ENCODE measurements around the gene WNK2.
"Not testable (repeated sequence)": the region's sequence is repeated elsewhere in the genome, so short reads cannot be mapped to it uniquely, and the experiment has no call there.

The WNK2 gene

DNA sequence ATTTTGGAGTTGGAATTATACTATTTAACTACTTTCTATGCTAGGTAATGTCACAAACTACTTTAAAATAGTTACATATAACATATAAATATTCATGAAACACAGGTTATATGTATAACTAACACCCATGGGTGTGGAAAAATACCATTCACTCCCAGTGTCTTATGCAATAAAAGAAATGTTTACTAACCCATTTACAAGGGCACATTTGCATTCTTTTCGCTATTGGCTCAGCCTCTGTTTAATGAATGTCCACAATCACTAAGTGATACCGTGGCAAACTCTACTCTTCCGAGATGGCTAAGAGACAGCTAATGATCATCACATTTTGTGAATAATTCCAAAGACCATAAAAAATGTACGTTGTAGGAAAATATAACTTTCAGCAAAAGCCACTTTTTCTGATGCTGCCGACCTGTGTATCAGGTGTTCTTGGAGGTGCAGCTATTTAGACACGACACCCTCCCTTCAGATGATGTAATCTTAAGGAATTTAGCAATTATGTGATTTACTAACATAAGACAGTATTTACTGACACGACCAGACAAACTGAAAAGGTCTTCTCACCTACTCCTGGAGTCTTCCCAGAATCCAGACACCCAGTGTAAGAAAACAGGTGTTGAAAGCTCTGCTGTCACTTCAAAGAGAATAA lies 145.8 kb downstream of the WNK2 start:
- DNase-seq (ENCODE audit: low read depth in 2 of 2), result no peak

DNA sequence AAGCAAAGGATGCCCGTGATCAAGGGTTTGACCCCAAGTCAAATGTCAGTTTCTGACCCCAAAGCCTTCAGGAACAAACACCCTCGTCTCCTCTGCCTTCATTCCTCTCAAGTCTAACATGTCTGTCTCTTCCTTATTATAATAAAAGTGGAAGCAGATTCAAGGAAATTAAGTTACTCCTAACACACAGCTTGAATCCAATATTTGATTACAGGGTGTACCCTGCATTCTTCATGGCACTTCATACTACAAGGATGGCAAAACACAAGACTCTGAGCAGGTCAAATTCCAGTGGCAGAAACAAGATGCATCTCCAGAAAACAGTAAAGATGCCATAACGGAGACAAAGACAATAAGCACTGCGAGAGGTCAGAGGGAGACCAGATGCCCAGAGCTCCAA lies 148.4 kb downstream of the WNK2 start:
- DNase-seq (ENCODE audit: low read depth in 2 of 2), result no peak

GRCh38 chr9:93336720-93337119 lies 152.8 kb downstream of the WNK2 start:
- no peak for DNase-seq (ENCODE audit: low read depth in 2 of 2)

- not testable (repeated sequence) for DNase-seq (ENCODE audit: low read depth in 2 of 2)
These were observed 154.3 kb downstream of the WNK2 start for GRCh38 chr9:93338196-93338595.

DNA sequence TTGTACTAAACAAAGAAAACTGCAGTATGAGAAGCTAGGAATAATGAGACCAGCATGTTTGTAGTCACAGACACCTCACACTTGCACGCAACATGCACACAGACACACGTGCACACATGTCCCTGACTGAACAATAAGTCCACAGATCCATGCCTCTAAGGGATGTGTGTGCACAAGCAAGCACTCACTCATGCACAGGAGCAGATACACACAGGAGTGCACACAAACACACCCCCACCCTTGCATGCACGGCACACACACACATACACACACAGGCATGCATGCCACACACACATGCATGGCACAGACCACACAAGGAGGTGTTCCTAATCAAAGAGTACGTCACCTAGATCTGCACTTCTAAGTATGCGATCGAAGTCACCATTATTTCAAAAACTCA lies 156.2 kb downstream of the WNK2 start:
- DNase-seq (ENCODE audit: low read depth in 2 of 2), result no peak

GRCh38 chr9:93341820-93342219 lies 157.9 kb downstream of the WNK2 start:
- DNase-seq (ENCODE audit: low read depth in 2 of 2), result not testable (repeated sequence)

- DNase-seq (ENCODE audit: low read depth in 2 of 2), result not testable (repeated sequence)
These were observed 158.5 kb downstream of the WNK2 start for GRCh38 chr9:93342428-93342827.

DNA sequence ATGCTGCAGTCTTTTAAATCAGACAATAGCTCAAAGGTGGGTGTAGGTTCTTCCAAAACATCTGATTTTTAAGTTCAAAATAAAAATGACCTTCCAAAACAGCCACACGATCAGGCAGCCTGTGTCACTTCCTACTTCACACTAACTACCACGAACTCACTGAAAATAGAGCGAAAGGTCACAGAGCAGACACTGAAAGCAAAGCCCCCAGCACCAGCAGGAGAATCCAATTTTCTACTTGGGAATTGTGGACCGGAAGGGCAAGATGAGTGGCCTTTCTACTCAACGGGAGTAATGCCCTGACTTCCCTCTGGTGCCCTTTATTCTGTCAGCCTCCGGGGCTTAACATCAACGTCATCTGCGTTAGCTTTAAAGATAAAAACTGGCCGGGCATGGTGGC lies 159.7 kb downstream of the WNK2 start:
- DNase-seq (ENCODE audit: low read depth in 2 of 2), result no peak

GRCh38 chr9:93345643-93346230 lies 161.8 kb downstream of the WNK2 start:
- no peak for DNase-seq (ENCODE audit: low read depth in 2 of 2)

GRCh38 chr9:93346231-93347112 lies 162.5 kb downstream of the WNK2 start:
- no peak for DNase-seq (ENCODE audit: low read depth in 2 of 2)

DNA sequence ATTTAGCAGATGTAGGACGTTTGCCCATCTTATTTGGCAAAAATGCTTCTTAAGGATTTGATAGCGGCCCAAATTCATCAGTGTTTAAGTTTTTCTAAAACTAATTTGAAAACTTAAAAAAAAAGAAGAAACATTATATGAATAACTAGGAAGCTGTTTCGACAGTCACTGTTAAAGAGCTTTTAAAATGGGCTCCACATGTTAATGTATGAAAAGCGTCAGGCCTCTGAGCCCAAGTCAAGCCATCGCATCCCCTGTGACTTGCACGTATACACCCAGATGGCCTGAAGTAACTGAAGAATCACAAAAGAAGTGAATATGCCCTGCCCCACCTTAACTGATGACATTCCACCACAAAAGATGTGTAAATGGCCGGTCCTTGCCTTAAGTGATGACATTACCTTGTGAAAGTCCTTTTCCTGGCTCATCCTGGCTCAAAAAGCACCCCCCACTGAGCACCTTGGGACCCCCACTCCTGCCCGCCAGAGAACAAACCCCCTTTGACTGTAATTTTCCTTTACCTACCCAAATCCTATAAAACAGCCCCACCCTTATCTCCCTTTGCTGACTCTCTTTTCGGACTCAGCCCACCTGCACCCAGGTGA lies 163.5 kb downstream of the WNK2 start:
- DNase-seq (ENCODE audit: low read depth in 2 of 2), result not testable (repeated sequence)

DNA sequence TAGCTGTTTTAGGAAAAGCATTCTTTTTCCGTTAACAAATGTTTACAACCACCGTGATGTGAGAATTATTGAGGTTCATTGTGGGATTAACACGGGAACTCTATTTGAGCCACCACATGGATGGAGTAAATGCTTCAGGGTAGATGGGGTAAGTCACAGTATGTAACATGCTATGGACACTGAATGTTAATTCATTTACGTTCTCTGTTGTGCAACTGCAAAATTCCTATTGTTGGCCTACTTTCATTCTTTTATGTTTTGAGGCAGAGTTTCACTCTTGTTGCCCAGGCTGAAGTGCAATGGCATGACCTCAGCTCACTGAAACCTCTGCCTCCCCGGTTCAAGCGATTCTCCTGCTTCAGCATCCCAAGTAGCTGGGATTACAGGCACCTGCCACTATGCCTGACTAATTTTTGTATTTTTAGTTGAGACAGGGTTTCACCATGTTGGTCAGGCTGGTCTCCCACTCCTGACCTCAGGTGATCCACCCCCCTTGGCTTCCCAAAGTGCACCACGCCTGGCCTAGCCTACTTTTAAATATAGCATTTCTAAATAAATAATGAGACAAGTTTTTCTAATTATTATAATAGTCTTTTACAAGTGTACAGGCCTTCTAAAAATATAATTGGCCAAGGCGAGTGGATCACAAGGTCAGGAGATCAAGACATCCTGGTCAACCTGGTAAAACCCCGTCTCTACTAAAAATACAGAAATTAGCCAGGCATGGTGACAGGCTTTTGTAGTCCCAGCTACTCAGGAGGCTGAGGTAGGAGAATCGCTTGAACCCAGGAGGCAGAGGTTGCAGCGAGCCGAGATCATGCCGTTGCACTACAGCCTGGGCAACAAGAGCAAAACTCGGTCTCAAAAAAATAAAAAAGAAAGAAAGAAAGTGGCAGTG lies 169.7 kb downstream of the WNK2 start:
- not testable (repeated sequence) for DNase-seq (ENCODE audit: low read depth in 2 of 2)

DNA sequence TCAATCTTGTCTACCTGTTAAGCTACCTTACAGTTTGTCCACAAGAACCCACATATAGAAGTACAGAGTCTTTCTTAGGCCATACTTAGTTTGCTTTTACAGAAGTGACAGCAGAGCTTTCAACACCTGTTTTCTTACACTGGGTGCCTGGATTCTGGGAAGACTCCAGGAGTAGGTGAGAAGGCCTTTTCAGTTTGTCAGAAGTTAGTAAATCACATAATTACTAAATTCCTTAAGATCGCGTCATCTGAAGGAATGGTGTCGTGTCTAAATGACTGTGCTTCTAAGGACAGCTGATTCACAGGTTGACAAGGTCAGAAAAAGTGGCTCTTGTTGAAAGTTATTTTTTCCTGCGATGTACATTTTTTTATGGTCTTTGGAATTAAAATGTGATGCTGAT lies 170.5 kb downstream of the WNK2 start:
- DNase-seq (ENCODE audit: low read depth in 2 of 2), result no peak

DNA sequence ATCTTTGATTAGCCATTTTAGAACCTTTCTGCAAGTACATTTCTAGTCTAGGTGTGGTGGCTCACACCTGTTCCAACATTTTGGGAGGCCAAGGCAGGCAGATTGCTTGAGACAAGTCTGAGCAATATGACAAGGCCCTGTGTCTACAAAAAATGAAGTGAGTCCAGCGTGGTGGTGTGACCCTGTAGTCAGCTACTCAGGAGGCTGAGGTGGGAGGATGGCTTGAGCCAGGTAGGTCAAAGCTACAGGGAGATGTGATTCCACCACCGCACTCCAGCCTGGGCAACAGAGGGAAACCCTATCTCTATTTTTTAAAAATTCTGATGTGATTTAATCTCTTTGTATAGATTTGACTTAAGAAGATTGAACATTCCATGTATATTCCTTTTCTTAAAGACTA lies 171.9 kb downstream of the WNK2 start:
- DNase-seq (ENCODE audit: low read depth in 2 of 2), result no peak

DNA sequence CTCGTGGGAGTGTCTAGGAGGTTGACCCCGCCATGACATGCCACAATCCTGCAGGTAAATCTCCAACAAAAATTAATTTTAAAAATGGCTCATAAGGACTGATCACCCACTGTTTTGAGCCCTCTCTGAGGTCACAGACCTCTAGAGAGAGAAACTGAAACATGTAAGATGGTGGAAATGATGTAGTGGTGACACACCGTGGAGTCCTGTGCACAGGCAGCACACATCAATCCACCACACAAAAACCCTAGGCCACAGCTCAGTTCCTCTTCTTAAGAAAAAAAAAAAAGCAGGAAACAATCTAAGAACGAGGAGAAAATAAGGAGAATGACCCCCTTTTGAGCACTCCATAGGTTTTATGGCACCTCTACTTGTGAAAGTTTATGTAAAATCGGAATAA lies 173.7 kb downstream of the WNK2 start:
- peak in 1 of 2 donors; percentile 2 for DNase-seq (ENCODE audit: low read depth in 2 of 2)

DNA sequence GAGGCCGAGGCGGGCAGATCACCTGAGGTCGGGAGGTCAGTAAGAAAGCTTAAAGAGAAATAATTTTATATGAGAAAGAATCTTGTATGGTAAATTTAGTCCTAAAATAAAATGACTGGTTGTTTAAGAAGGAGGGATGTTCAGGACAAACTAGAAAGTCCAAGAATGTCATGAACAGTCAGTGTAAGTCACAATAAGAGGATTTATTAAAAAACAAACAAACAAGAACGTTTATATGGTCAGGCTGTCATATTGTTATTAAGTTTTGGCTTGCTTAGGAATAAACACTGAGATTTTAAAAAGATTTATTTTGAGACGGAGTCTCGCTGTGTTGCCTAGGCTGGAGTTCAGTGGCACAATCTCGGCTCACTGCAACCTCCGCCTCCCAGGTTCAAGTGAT lies 176.0 kb downstream of the WNK2 start:
- DNase-seq (ENCODE audit: low read depth in 2 of 2), result not testable (repeated sequence)

DNA sequence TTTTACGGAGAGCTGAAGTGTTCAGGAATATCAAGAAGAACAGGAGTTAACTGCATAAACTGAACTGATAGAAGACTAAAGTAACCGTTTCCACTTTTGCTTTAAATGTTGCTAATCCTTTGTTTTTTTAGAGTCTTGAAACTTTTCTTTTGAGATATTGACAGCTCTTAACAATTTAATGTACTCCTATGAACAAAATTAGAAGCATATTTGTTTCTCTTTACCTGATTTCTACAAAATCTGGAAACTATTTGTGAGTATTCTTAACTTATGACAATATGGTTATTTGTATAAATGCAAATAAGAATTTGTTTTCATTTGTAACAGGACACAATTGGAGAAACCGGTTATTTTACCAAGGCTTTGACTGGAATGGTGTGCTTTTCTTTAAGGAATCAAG lies 178.1 kb downstream of the WNK2 start:
- no peak for DNase-seq (ENCODE audit: low read depth in 2 of 2)

DNA sequence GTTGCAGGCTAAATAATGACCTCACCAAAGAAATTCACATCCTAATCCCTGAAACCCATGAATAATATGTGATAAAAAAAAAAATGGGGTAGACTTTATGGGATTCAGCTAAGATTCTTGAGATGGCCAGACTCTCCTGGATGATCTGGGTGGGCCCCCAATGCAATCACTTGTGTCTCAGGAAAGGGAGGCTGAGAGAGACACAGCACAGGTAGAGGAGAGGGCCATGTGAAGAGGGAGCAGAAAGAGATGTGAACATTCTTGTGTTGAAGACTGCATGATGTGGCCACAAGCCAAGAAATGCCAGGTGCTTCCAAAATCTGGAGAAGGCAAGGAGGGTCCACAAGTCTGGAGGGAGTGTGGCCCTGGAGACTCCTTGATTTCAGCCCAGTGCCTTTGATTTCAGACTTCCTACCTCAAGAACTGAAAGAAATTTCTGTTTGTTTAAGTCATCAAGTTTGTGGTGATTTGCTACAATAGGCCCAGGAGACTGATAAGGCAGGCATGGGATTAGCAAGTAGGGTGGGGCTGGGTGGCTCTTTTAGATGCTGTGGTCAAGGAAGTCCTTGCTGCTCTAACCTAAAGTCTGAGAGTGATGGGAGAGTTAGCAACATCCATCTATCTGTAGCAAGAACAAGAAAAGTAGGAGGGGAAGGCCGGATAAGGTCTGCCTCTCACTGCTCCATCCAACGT lies 180.9 kb downstream of the WNK2 start:
- no peak for DNase-seq (ENCODE audit: low read depth in 2 of 2)

DNA sequence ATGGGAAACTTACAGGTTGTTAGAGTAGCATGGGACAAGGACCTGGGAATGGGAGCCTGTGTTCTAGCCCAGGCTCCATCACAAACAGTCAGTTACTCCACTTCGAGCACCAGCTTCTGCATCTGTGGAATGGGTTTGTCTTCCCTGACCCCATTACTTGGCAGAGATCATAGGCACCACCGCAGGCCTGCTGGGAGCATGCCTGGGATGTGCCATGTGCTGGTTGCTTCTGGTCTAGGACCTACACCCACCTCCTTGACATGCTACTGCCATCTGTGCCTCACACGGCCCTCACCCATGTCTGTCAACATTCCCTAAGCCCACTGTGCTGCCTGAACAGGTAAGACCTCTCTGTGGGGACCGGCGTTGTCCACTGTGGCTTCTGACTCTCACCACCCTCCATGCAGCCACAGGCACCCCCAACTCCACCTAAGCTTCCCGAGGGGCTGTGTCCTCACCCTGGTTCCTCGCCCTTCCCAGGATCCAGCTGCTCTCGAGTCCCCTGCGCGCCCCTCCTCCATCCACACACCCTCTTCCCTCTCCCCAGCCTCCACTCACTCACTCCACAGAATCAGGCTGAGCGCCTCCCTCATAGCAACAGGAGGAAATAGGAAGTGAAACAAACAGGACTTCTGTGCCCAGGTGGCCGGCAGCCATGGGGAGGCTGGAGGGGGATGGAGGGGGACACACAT lies 181.6 kb downstream of the WNK2 start:
- no peak for DNase-seq (ENCODE audit: low read depth in 2 of 2)

GRCh38 chr9:93366119-93366447 lies 182.1 kb downstream of the WNK2 start:
- no peak for DNase-seq (ENCODE audit: low read depth in 2 of 2)
